ENCODE measurements around the gene TMEM80. TPM values are rescaled to one million over a fixed set of nuclear protein-coding genes. Genes with fewer than 3 reads are reported as not detected.
A peak's percentile ranks its signal among the peaks of the same experiment; 100 is the strongest.

Gene TMEM80
- total and polyA plus RNA-seq, 9 of the 15 experiments (the other 6 are each of a cell fraction or from before 2014, with no cell fraction given): 5.1 to 30.1 (median 12.4) TPM

- TF ChIP-seq MGA (IDR thresholded peaks at IDR 0.05) (peak; percentile 67), ZNF766 (CRISPR knock-in tag; conservative IDR thresholded peaks at IDR 0.05) (0 out of 2 replicates have a peak, but pooled peaks have one; percentile 9), ZNF239 (CRISPR knock-in tag; IDR thresholded peaks at IDR 0.05) (no peak), SMARCE1 (IDR thresholded peaks at IDR 0.05) (0 out of 2 replicates have a peak, but pooled peaks have one; percentile 16), CREM (IDR thresholded peaks at IDR 0.05; ENCODE audit: low read depth) (peak; percentile 31; the same call in 1 of the 2 replicates), MAFF (IDR thresholded peaks at IDR 0.05; ENCODE audit: low read length) (peak; percentile 93), ZNF589 (CRISPR knock-in tag; IDR thresholded peaks at IDR 0.05; ENCODE audit: low read depth) (0 out of 2 replicates have a peak, but pooled peaks have one; percentile 65), FOXK2 (conservative IDR thresholded peaks at IDR 0.05 in 1 of 2, IDR thresholded peaks at IDR 0.05 in 1 of 2; ENCODE audit: low read depth in 2 of 2) (no peak), PTRF (tag; IDR thresholded peaks at IDR 0.05) (no peak), ZNF785 (CRISPR knock-in tag; IDR thresholded peaks at IDR 0.05) (no peak), MED1 (CRISPR knock-in tag; IDR thresholded peaks at IDR 0.05; ENCODE audit: borderline replicate concordance) (no peak), EP300 (IDR thresholded peaks at IDR 0.05; ENCODE audit: low read length) (no peak), ZBTB12 (CRISPR knock-in tag; IDR thresholded peaks at IDR 0.05) (0 out of 2 replicates have a peak, but pooled peaks have one; percentile 23), EGR1 (conservative IDR thresholded peaks at IDR 0.05) (no peak), MBD1 (CRISPR knock-in tag; IDR thresholded peaks at IDR 0.05) (peak; percentile 82; the same call in 1 of the 2 replicates)
Observed at GRCh38 chr11:692824-693414, 2.7 kb upstream of the TMEM80 start (continued).
